Stimulated activated CD8-positive, alpha-beta memory T cell treated with anti-CD3 and anti-CD28 coated beads, Interleukin-2, amount 100 ng/mL, for 1 hour (primary cell): ENCODE results near the gene CHAC2.
"Not testable (repeated sequence)": the region's sequence is repeated elsewhere in the genome, so short reads cannot be mapped to it uniquely, and the experiment has no call there.

Experiments used
- DNase-seq, 2 donors: peaks; one replicate each; pipeline ENCODE4 v3.0.0-alpha.2; 2020; ENCODE audit warnings: low read depth in 2 of 2

The CHAC2 gene

DNA sequence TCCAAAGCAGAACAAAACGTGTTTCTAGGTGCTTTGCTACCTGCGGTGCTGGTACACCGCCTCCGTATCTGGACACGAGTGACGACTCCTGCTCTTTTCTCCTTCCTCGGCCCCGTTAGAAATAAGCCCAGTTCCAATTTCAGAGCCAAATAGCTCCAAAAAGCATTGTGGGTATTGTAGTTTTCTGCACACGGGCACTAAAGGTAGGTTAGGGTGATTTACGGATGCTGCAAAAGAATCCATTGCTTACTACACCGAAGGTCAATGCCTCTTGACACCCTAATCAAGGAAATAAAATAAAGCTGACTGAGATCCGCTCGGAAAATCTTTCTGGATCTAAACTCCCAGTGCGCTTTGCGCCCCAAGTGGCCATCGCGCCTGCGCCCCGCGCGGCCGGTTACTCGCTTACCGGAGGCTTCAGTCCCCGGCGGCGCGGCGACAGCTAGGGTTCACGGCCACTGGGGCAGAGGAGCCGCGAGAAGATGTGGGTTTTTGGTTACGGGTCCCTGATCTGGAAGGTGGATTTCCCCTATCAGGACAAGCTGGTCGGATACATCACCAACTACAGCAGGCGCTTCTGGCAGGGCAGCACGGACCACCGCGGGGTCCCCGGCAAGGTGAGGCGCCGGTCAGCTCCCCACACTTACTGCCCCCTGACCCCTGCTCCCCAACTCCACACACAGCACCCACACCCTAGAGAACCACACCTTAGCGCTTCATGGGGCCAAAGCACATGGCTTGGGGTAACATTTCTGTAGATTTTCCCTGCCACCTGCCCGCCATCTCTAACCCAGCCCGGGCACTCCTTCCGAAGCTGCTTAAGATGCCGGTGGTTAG is at the start of gene CHAC2:
TSS of gene CHAC2 (plus strand) at position 400 of the 837 bp plus-strand sequence. CDS start at position 483, 83 bp downstream.
- DNase-seq, result peak; percentile 62 to 72

- DNase-seq, result not testable (repeated sequence)
These were observed 46.7 kb upstream of the CHAC2 start for GRCh38 chr2:53720944-53721343.

- DNase-seq, result no peak
These were observed 43.1 kb upstream of the CHAC2 start for GRCh38 chr2:53724536-53724935.

GRCh38 chr2:53725662-53726061 is 41.9 kb upstream of the CHAC2 start:
- DNase-seq, result no peak

GRCh38 chr2:53727921-53728320 is 39.7 kb upstream of the CHAC2 start:
- no peak for DNase-seq

DNA sequence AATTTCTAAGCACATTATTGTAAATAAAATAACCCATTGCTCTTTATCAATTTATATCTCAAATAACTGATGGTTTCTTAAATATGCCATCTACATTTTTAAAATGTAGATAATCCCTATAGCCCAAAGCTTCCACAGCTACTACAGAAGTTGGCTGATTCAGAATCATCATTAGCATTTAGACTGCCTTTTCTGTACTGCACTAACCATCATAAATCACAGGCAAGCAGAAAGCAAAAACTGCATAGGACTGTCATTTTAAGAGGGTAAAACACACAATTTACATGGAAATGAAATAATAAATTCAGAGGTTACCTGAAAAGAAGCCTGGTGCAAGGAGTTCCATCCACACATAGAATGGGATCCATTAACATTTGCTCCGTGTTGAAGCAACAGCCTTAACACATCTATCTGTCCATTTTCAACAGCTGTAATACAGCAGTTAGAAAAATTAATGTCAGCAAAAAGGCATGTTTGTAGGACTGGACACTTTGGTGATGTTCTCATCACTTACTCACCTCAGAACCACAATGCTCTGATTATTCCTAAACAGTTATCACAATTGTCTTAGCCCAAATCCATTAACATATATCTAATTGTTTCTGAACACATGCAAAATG is 38.4 kb upstream of the CHAC2 start:
- no peak for DNase-seq

DNA sequence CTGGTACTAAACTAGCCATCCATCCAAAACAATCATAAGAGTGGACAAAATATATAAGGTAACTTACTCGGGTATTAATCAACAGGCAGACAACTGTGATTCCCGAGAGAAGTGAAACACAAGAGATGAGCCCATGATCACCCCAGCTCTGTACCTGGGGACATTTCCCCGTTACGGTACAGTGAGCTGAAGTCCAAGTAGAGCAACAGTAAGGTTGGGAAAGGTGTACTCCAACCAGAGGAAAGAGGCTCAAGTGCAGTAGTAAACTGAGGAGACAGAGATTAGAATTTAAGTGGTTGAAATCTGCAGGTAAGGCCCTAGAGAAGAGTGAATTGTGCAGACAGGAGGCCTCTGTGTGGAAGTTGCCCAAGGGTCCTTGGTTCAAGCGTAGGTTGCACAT is 30.5 kb upstream of the CHAC2 start:
- no peak for DNase-seq

- DNase-seq, result no peak
These were observed 28.6 kb upstream of the CHAC2 start for GRCh38 chr2:53739032-53739431.

GRCh38 chr2:53740170-53740569 is 27.4 kb upstream of the CHAC2 start:
- DNase-seq, result no peak

DNA sequence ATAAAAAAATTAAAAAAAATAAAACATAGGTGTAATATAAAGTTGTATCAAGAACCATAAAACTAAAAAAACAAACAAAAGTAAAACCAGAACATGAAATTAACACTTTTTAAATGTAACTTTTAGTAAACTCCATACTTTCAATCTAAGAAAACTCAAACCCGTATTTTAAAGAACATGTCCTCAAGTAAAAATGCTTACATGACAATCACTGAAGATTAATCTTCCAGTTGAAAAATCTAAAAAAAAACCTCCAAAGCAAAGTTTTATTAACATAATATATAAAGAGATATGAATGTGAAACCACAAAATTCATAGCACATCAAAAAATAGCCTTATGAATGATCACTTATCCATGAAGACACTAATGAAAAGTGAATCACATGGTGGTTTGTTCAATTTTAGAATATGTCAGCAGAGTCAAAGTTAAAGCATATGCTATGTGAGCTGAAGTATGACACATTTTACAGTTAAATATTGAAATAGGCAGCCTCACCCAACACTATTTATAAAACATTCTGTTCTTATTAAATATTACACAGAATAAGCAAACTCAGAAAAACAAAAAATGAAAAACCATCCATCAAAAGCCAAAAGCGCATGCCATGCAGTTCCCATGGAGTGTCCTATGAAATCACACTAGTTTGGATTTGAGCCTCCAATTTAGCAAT is 23.1 kb upstream of the CHAC2 start:
- no peak for DNase-seq

GRCh38 chr2:53750041-53750768 is 17.4 kb upstream of the CHAC2 start:
- no peak for DNase-seq

- DNase-seq, result no peak
These were observed 15.9 kb upstream of the CHAC2 start for GRCh38 chr2:53751728-53752127.

- DNase-seq, result no peak
These were observed 15.2 kb upstream of the CHAC2 start for GRCh38 chr2:53752385-53752784.

DNA sequence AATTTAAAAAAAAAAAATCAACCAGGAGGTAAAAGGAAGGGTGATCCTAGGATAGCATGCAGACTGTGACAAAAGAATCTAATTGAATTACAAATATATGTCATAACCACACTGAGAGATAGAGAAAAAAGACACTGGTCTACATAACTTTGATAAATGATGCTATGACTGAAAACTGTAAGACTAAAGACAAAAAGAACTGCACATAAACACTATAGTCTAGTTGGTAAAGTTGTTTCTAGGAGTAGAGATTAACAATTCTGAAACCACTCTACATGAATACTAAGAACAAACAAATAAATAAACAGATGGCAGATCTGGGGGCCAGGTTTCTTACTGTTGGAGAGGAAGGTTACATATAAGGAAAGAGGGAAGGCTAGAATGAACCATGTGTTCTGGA is 14.6 kb upstream of the CHAC2 start:
- no peak for DNase-seq

- DNase-seq, result no peak
These were observed 12.5 kb upstream of the CHAC2 start for GRCh38 chr2:53755121-53755520.

DNA sequence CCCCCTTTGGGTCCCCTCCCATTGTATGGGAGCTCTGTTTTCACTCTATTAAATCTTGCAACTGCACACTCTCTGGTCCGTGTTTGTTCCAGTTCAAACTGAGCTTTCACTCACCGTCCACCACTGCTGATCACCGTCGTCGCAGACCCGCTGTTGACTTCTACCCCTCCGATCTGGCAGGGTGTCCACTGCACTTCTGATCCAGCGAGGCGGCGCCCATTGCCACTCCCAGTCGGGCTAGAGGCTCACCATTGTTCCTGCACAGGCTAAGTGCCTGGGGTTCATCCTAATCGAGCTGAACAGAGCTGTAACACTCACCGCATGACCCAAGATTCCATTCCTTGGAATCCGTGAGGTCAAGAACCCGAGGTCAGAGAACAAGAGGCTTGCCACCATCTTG is 11.0 kb upstream of the CHAC2 start:
- no peak for DNase-seq

- not testable (repeated sequence) for DNase-seq
These were observed 10.4 kb upstream of the CHAC2 start for GRCh38 chr2:53757206-53757605.

DNA sequence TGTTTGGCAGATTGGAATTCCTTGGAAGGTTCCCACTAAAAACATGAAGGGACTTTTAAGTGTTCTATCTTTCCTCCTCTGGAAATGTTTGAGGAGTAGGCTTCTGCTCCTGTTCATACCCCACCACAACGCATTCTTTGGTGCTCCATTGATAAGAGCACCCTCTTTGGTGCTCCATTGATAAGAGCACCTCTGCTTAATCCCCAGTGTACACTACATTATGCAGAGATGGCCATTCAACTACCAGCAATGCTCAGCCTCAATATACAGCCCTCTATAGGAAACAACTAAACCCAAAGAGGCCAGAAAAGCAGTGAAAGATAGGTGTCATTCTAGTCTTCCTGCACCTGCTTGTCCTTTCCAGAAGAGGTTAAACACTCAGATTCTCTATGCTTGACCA is 1.8 kb upstream of the CHAC2 start:
- DNase-seq, result no peak

DNA sequence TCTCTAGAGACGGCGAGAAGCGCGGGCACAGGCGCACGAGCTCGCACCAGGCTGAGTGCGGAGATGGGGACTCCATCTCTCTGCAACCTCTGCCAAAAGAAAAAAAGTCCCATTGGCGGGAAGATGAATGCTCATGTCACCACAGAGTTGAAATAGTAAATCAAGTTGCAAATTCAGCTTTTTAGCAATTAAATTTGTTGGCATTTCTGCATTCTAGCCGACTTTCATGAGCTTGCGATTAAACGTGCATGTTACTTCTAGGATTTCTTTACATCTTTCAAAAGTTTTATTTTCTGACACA is 588 bp downstream of the CHAC2 start:
- DNase-seq, result no peak

- no peak for DNase-seq
These were observed 1.8 kb downstream of the CHAC2 start for GRCh38 chr2:53769318-53769945.

- DNase-seq, result no peak
These were observed 2.7 kb downstream of the CHAC2 start for GRCh38 chr2:53770264-53770663.

DNA sequence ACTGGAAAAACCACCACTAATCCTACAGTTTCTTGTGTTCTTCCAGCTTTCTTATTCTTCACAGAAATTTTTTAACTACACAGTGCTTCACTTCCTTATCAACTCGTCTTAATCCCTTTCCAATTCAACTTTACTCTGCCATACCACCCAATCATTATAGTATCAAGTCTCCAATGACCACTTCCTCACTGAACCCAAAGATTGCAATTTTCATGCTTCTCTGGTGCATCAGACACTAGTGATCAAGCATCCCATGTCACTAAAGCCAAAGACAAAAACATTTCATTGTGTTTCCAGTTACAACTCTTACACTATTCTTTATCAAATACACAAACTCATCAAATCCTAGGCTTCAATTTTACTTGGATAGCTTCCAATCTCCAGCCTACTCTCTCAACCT is 9.5 kb downstream of the CHAC2 start:
- DNase-seq, result no peak
